Activated T-helper 1 cell treated with Interleukin-2 at 50 U/mL for 16 hours (primary cell): ENCODE results near the gene RABGAP1L.
"Not testable (repeated sequence)": the region's sequence is repeated elsewhere in the genome, so short reads cannot be mapped to it uniquely, and the experiment has no call there.

Source experiments
- DNase-seq: peaks from one replicate; pipeline ENCODE4 v3.0.0-alpha.2; 2020; ENCODE audit warnings: low read depth

Gene RABGAP1L

GRCh38 chr1:174816621-174817020 is 657.3 kb downstream of the RABGAP1L start:
- not testable (repeated sequence) for DNase-seq

- no peak for DNase-seq
Measured at GRCh38 chr1:174818014-174818616, 658.8 kb downstream of the RABGAP1L start.

GRCh38 chr1:174818951-174819350 is 659.6 kb downstream of the RABGAP1L start:
- no peak for DNase-seq

GRCh38 chr1:174819596-174819995 is 660.3 kb downstream of the RABGAP1L start:
- no peak for DNase-seq

GRCh38 chr1:174825127-174825526 is 665.8 kb downstream of the RABGAP1L start:
- no peak for DNase-seq

- no peak for DNase-seq
Measured at GRCh38 chr1:174825806-174826205, 666.5 kb downstream of the RABGAP1L start.

- no peak for DNase-seq
Measured at GRCh38 chr1:174828264-174828663, 668.9 kb downstream of the RABGAP1L start.

- DNase-seq = no peak
Measured at GRCh38 chr1:174829990-174830389, 670.7 kb downstream of the RABGAP1L start.

GRCh38 chr1:174836543-174836942 is 677.2 kb downstream of the RABGAP1L start:
- DNase-seq = no peak

- DNase-seq = no peak
Measured at GRCh38 chr1:174837386-174837785, 678.1 kb downstream of the RABGAP1L start.

GRCh38 chr1:174839211-174839610 is 679.9 kb downstream of the RABGAP1L start:
- no peak for DNase-seq

- DNase-seq = no peak
Measured at GRCh38 chr1:174841747-174842146, 682.4 kb downstream of the RABGAP1L start.

- DNase-seq = not testable (repeated sequence)
Measured at GRCh38 chr1:174848593-174849560, 689.6 kb downstream of the RABGAP1L start.

GRCh38 chr1:174850726-174851125 is 691.4 kb downstream of the RABGAP1L start:
- DNase-seq = no peak

- DNase-seq = no peak
Measured at GRCh38 chr1:174858301-174858700, 699.0 kb downstream of the RABGAP1L start.

GRCh38 chr1:174870319-174870718 is 711.0 kb downstream of the RABGAP1L start:
- DNase-seq = no peak

GRCh38 chr1:174871886-174872285 is 712.6 kb downstream of the RABGAP1L start:
- DNase-seq = no peak

- DNase-seq = no peak
Measured at GRCh38 chr1:174872615-174873058, 713.3 kb downstream of the RABGAP1L start.

- no peak for DNase-seq
Measured at GRCh38 chr1:174874331-174875053, 715.2 kb downstream of the RABGAP1L start.

GRCh38 chr1:174875306-174875705 is 716.0 kb downstream of the RABGAP1L start:
- DNase-seq = peak; percentile 35

GRCh38 chr1:174877208-174877673 is 717.9 kb downstream of the RABGAP1L start:
- DNase-seq = no peak

- DNase-seq = no peak
Measured at GRCh38 chr1:174880171-174880570, 720.9 kb downstream of the RABGAP1L start.
